Measurements from ENCODE around the gene CRYBG1. TPM values are rescaled to one million over a fixed set of nuclear protein-coding genes. Genes with fewer than 3 reads are reported as not detected.

The CRYBG1 gene
- total RNA-seq, 1 donor from 2014 or later, result 2.2 TPM

DNA sequence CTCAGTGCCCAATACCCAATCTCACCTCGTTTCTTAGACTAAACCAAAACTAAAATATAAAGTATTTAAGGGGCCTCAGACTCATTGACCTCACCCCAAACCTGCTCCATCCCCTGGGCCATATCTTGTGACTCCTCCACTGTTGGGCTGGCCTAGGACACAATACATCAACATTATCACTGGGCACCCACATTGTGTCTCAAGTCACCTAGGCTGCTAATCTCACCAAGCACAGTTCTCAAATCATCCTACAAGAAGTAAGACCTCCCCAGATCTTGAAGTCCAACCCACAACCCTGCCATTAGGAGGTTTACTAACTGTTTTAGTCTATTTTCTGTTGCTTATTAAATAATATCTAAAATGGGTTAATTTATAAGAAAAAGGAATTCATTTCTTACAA lies 96.2 kb downstream of the CRYBG1 start:
- DNase-seq (ENCODE audit: low read depth), result no peak

- no peak for DNase-seq (ENCODE audit: low read depth)
These were observed 97.8 kb downstream of the CRYBG1 start for GRCh38 chr6:106458021-106458986.

- DNase-seq (ENCODE audit: low read depth), result no peak
These were observed 100.0 kb downstream of the CRYBG1 start for GRCh38 chr6:106460481-106460880.

GRCh38 chr6:106461084-106461483 lies 100.6 kb downstream of the CRYBG1 start:
- no peak for DNase-seq (ENCODE audit: low read depth)

GRCh38 chr6:106462923-106463557 lies 102.5 kb downstream of the CRYBG1 start:
- no peak for DNase-seq (ENCODE audit: low read depth)

GRCh38 chr6:106466211-106466610 lies 105.7 kb downstream of the CRYBG1 start:
- no peak for DNase-seq (ENCODE audit: low read depth)

DNA sequence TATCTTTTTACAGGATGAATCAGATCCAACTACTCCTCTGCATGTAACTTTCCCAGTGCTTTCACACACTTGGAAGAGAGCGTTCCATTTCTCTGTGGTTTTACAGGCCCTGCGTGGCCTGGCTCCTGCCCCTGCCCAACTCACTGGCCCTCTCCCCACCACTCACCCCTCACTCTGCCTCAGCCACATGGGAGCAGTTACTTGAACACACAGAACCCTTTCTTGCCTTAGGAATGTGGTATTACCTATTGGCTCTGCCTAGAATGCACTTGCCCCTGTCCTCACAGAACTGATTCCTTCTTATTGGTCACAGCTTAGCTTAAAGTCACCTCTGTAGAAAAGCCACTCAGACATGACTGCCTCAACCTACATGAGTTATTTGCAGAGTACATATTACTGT lies 108.4 kb downstream of the CRYBG1 start:
- no peak for DNase-seq (ENCODE audit: low read depth)

DNA sequence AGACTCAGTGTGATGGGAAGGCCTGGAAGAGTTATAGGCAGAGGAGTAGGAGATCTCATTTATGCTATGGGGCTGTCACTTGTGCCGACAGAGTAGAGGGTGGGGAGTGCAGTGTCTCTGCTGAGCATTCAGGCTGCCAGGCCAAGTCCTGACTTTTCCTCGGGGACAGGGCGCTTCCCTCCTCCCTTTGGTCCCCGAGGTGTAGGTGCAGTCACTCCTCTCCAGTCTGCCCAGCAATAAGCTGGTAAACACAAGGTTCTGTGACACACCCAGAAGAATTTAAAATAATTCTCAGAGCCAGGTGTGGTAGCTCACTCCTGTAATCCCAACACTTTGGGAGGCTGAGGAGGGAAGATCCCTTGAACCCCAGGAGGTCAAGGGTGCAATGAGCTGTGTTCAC lies 109.4 kb downstream of the CRYBG1 start:
- DNase-seq (ENCODE audit: low read depth), result no peak

GRCh38 chr6:106470316-106470715 lies 109.8 kb downstream of the CRYBG1 start:
- DNase-seq (ENCODE audit: low read depth), result no peak

DNA sequence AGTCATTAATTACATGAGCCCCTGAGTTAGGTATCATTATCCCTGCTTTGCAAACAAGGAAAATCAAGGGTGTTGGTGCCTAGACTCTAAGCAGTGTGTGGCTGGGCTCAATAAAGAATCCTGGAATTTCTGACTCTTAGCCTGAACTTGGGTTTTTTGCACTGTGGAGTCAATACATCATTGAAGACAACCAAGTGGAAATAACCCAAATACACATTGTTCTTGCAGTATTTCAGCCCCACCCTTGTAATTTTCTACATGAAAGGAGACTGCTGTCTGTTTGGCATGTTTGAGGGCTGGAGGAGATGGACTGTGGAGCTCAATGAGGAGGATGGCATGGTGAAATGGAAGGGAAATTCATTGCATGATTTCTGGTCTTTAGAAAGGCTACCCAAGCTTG lies 110.3 kb downstream of the CRYBG1 start:
- DNase-seq (ENCODE audit: low read depth), result no peak

DNA sequence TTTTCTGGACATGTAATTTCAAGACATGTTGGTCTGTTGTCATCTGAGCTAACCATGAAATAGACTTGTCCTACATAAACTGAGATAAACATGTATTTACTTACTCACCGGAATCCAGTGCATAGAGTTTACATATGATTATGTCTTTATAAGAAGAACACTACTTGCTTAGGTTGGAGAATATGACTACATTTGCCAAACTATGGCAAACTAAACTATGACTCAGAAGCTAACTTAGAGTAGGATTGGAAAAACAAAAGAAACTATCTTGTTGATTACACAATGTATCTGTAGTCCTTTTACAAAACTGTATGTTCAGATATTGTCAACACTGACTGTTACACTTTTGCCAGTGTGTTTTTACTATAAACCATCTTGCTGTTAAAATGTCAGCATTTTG lies 113.3 kb downstream of the CRYBG1 start:
- DNase-seq (ENCODE audit: low read depth), result no peak

- no peak for DNase-seq (ENCODE audit: low read depth)
These were observed 113.9 kb downstream of the CRYBG1 start for GRCh38 chr6:106474466-106474865.

GRCh38 chr6:106475284-106475683 lies 114.8 kb downstream of the CRYBG1 start:
- DNase-seq (ENCODE audit: low read depth), result no peak

DNA sequence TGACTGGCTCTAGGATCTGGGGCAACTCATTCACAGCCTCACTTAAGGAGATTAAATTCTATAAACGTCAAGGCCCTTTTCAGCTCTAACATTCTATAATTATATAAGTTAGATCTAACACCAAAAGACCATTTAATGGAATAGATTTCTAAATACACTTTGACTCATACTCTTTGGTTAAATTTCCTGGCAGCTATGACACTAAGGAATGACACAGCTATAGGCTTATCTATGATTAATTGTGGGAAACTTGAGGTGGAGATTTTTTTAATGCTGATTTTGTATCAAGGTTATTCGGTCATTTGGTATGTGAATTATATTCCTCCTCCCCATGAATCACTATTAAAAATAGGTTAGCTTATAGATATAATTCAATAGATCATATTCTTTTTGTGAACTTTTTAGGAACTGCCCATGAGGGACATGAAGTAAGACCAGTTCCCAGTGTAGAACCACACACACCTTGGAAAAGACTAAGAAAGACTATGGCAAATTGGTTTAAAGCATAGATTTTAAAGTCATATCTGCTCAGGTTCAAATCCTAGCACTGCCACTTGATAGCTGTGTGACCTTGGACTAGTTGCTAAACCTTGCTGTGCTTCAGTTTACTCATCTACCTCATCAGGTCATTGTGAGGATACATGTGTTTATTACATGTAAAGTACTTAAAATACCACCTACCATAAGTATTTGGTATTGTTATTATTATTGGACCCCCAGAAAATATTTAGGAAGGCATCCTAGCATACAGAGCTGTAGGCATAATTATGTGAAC lies 116.0 kb downstream of the CRYBG1 start:
- DNase-seq (ENCODE audit: low read depth), result no peak

GRCh38 chr6:106477146-106477545 lies 116.6 kb downstream of the CRYBG1 start:
- DNase-seq (ENCODE audit: low read depth), result no peak

- peak; percentile 35 for DNase-seq (ENCODE audit: low read depth)
These were observed 117.3 kb downstream of the CRYBG1 start for GRCh38 chr6:106477790-106478189.

DNA sequence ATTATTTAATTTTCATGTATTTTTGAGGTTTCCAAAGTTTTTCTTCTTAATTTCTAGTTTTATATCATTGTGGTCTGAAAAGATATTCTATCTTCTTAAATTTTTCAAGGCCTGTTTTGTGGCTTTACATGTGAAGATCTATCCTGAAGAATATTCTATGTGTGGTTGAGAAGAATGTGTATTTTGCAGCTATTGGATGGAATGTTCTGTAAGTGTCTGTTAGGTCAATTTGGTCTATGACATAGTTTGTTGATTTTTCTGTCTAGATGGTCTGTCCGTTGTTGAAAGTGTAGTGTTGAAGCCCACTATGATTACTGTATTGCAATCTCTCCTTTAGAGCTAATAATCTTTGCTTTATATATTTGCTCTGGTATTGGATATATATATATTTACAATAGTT lies 125.7 kb downstream of the CRYBG1 start:
- DNase-seq (ENCODE audit: low read depth), result no peak

DNA sequence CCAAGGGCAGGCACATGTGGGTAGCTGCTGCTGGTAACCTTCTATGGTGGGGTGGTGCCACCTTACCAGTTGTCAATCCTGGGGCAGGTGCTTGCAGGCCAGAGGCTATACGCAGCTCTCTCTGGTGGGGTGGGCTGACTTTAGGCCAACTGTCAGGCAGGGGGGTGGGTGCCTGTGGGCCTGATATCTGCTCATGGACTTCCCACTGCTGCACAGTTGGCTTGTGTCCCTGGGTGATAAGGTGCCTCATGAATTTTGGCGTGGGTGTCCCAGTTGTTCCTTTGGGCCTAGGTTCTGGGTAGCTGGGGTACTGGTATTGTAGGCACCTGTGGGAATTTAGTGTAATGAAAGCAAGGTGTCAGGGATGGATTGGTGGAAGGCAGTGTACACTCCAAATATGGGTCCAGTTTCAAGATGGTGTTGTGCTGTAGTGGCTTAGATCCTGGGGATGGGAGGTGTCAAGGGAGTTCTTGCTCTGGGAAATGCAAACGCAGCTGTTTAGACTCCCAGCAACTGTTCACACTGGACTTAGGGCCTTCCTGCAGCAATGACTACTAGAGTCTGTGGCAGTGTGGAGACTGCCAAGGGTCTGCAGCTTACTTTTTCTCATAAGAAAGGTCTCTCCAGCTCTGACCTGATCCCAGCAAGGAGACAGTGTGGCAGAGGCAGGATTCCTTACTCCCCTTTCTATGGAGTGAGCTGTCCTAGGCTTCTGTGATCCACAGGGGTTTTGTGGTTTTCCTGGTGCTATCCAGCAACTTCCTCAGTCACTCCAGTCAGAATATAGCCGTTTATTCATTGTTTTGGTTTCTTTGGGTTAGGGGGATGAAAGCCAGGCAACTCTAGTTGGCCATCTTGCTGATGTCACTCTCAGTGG lies 128.2 kb downstream of the CRYBG1 start:
- peak; percentile 53 for DNase-seq (ENCODE audit: low read depth)

DNA sequence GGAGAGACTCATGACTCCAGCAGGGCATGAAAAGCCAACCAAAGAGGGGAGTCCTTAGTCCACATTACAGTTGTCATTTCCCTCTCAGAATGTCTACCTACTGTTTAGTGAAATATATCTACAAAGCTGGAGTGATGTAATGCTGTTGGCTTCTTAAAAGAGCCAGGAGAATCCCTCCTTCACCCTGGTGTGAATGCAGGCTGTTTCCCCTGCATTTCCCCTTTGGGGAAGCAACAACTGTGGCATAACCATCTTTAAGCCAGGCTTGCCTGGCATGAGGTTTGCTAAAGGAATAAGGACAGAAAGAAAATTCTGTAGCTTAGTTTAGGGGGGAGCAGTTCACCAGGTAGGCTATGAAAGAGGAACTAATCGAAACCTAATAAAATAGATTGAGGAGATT lies 129.5 kb downstream of the CRYBG1 start:
- DNase-seq (ENCODE audit: low read depth), result no peak

- DNase-seq (ENCODE audit: low read depth), result no peak
These were observed 129.9 kb downstream of the CRYBG1 start for GRCh38 chr6:106490436-106490835.

DNA sequence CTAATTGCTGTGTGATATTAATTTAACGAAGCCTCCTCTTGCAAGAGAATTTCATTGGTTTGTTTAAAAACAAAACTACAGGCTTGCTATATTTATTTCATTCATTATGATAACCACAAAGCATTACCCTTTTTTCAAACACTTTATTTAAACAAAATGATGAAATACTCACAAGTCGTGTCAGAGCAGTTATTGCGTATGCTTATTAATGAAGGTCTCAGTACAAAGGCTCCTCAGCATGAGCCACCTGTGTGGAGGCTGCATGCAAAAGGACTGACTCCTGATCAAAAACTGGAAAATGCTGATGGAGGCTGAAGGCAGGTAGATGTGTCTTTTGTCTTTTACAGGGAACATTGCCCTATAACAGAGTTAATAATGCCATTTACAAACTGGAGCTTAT lies 130.5 kb downstream of the CRYBG1 start:
- DNase-seq (ENCODE audit: low read depth), result no peak

Measured in myocyte (in vitro differentiated cells).